22Rv1 (cell line): ENCODE results near the gene PRSS3.
"Not testable (repeated sequence)": the region's sequence is repeated elsewhere in the genome, so short reads cannot be mapped to it uniquely, and the experiment has no call there.

Experiments
- H3K27ac ChIP-seq: fragments of 450-650 bp; 2 replicates; pipeline ENCODE4 v1.5.1; 2017
- CTCF ChIP-seq: fragments of 450-650 bp; IDR thresholded peaks from 2 replicates; pipeline ENCODE4 v1.5.1; 2017; ENCODE audit warnings: mild to moderate bottlenecking
- ZFX ChIP-seq: fragments of 450-650 bp; IDR thresholded peaks from 2 replicates; pipeline ENCODE4 v1.6.1; 2017; ENCODE audit warnings: antibody characterized with exemption, borderline replicate concordance

The PRSS3 gene

GRCh38 chr9:33795281-33795680 is at the start of gene PRSS3:
PRSS3 (plus strand) TSS chr9:33795561; CDS start chr9:33795574, 13 bp downstream.
- TF ChIP-seq CTCF (no peak), ZFX (no peak)
- no peak within 1 kb of the TSS for H3K27ac ChIP-seq

GRCh38 chr9:33748633-33749304 is 46.6 kb upstream of the PRSS3 start:
- no peak overlapping the region for H3K27ac ChIP-seq
- TF ChIP-seq ZFX (no peak), CTCF (no peak)

- H3K27ac ChIP-seq = not testable (repeated sequence)
Measured at GRCh38 chr9:33749305-33749654, 46.1 kb upstream of the PRSS3 start.

- H3K27ac ChIP-seq = no peak overlapping the region
- TF ChIP-seq ZFX (no peak), CTCF (no peak)
Measured at GRCh38 chr9:33750307-33750838, 45.0 kb upstream of the PRSS3 start.

GRCh38 chr9:33750839-33751339 is 44.5 kb upstream of the PRSS3 start:
- no peak overlapping the region for H3K27ac ChIP-seq
- TF ChIP-seq CTCF = no peak
- no peak for TF ChIP-seq ZFX

- TF ChIP-seq ZFX (no peak), CTCF (no peak)
- H3K27ac ChIP-seq = no peak overlapping the region; the same call in 1 of the 2 replicates
Measured at GRCh38 chr9:33751536-33752129, 43.7 kb upstream of the PRSS3 start.

GRCh38 chr9:33752130-33752637 is 43.2 kb upstream of the PRSS3 start:
- H3K27ac ChIP-seq = peak overlapping the region; percentile 1; the same call in 1 of the 2 replicates

GRCh38 chr9:33752789-33753188 is 42.6 kb upstream of the PRSS3 start:
- H3K27ac ChIP-seq = peak overlapping the region; percentile 1; the same call in 1 of the 2 replicates

More at GRCh38 chr9:33752130-33752637, 43.2 kb upstream of the PRSS3 start:
- TF ChIP-seq CTCF = no peak
- no peak for TF ChIP-seq ZFX

- H3K27ac ChIP-seq = not testable (repeated sequence)
Measured at GRCh38 chr9:33759648-33760047, 35.7 kb upstream of the PRSS3 start.
